Right forelimb (tissue), 1 donor: ENCODE results near the gene ZBTB17.
"Not testable (repeated sequence)": the region's sequence is repeated elsewhere in the genome, so short reads cannot be mapped to it uniquely, and the experiment has no call there.

Source experiments
- DNase-seq: peaks from one replicate; pipeline ENCODE4 v3.0.0-alpha.2; 2018

Gene ZBTB17

GRCh38 chr1:15934211-15935055 is 41.5 kb downstream of the ZBTB17 start:
- no peak for DNase-seq

DNA sequence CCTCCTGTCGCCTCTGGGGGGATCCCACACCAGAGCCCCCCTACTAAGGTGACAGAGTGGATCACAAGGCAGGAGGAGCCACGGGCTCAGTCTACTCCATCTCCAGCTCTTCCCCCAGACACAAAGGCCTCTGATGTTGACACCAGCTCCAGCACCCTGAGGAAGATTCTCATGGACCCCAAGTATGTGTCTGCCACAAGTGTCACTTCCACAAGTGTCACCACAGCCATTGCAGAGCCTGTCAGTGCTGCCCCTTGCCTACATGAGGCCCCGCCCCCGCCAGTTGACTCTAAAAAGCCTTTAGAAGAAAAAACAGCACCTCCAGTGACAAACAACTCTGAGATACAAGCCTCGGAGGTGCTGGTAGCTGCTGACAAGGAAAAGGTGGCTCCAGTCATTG is 42.2 kb downstream of the ZBTB17 start:
- DNase-seq = no peak

DNA sequence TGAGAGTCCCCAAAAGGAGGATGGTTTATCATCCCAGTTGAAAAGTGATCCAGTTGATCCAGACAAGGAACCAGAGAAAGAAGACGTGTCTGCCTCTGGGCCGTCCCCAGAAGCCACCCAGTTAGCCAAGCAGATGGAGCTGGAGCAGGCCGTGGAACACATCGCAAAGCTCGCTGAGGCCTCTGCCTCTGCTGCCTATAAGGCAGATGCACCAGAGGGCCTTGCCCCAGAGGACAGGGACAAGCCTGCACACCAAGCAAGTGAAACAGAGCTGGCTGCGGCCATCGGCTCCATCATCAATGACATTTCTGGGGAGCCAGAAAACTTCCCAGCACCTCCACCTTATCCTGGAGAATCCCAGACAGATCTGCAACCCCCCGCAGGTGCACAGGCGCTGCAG is 43.3 kb downstream of the ZBTB17 start:
- no peak for DNase-seq

DNA sequence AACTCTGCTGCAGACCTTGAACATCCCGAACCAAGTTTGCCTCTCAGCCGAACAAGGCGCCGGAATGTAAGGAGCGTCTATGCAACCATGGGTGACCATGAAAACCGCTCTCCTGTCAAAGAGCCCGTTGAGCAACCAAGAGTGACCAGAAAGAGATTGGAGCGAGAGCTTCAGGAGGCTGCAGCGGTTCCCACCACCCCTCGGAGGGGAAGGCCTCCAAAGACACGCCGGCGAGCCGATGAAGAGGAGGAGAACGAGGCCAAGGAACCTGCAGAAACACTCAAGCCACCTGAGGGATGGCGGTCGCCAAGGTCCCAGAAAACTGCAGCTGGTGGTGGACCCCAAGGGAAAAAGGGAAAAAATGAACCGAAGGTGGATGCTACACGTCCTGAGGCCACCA is 44.0 kb downstream of the ZBTB17 start:
- DNase-seq = no peak

DNA sequence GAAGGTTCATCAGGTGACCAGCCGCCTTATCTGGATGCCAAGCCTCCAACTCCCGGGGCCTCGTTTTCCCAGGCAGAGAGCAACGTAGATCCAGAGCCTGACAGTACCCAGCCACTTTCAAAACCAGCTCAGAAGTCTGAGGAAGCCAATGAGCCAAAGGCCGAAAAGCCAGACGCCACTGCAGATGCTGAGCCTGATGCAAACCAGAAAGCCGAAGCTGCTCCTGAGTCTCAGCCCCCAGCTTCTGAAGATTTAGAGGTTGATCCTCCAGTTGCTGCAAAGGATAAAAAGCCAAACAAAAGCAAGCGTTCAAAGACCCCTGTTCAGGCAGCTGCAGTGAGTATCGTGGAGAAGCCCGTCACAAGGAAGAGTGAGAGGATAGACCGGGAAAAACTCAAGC is 44.5 kb downstream of the ZBTB17 start:
- no peak for DNase-seq

- no peak for DNase-seq
Measured at GRCh38 chr1:15928971-15929965, 46.6 kb downstream of the ZBTB17 start.

- not testable (repeated sequence) for DNase-seq
Measured at GRCh38 chr1:15926448-15926847, 49.5 kb downstream of the ZBTB17 start.

- no peak for DNase-seq
Measured at GRCh38 chr1:15923241-15923640, 52.7 kb downstream of the ZBTB17 start.

DNA sequence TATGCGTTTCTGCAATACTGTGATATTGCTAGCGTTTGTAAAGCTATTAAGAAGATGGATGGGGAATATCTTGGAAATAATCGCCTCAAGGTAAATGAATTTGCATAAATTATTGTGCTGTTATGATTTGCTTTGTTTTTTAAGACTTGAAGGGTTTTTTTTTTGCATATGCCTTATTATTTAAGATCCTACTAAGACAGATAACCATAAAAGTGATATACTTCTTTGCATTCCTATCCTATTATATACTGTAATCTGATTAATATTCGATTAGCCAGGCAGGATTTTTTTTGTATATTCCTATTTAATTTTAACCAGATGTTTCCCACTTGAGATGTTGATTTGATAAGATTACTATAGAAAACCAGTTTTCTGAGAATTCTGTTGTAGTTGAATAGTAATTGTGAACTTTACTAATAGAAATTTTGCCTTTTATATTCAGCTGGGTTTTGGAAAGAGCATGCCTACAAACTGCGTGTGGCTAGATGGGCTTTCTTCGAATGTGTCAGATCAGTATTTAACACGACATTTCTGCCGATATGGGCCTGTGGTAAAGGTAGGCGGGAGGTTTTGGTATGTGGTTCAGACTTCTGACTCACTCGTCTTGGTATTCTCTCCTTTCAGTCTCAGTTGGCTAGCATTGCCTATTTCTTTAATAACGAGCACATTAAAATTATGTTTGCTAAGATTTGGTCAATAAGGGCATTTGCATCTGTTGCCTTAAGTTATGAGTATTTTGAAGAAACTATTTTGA is 56.8 kb downstream of the ZBTB17 start:
- DNase-seq = no peak

DNA sequence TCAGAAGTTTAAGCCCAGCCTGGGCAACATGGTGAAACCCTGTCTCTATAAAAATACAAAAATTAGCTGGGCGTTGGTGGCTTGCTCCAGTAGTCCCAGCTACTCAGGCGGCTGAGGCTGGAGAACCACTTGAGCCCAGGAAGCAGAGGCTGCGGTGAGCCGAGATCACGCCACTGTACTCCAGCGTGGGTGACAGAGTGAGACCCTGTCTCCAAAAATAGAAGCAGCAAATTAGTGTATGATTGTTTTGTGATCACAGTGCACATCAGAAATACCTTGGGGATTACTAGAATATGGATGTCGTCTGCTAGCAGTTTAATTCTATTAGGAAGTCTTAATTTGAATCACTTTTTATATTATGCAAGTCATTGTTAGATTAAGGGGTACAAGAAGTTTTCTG is 59.0 kb downstream of the ZBTB17 start:
- no peak for DNase-seq

DNA sequence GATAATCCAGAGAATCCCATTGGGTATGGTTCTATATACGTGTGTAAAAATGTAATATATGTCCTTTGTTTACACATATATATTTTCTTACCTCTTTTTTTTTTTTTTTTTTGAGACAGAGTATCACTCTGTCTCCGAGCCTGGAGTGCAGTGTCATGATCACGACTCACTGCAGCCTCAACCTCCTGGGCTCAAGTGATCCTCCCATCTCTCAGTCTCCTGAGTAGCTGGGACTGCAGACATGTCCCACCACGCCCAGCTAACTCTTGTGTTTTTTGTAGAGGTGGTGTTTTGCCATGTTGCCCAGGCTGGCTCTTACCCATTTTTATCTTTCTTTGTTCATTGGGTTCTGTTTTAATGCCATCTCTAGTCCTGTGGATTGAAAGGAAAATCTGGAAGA is 59.5 kb downstream of the ZBTB17 start:
- no peak for DNase-seq

- no peak for DNase-seq
Measured at GRCh38 chr1:15915991-15916390, 59.9 kb downstream of the ZBTB17 start.

DNA sequence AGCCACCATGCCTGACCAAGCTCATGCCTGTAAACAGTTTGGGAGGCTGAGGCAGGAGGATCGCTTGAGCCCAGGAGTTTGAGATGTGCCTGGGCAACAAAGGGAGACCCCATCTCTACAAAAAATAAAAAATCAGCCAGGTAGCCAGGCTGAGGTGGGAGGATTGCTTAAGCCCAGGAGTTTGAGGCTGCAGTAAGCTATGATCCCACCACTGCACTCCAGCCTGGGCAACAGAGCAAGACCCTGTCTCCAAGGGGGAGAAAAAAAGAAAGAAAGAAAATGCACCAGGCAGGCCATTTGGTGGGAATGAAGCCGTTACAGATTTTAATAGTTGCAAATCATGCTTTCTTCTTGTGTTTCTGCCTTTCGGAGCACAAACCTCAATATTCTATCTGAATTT is 62.3 kb downstream of the ZBTB17 start:
- not testable (repeated sequence) for DNase-seq

GRCh38 chr1:15911927-15912326 is 64.0 kb downstream of the ZBTB17 start:
- no peak for DNase-seq

DNA sequence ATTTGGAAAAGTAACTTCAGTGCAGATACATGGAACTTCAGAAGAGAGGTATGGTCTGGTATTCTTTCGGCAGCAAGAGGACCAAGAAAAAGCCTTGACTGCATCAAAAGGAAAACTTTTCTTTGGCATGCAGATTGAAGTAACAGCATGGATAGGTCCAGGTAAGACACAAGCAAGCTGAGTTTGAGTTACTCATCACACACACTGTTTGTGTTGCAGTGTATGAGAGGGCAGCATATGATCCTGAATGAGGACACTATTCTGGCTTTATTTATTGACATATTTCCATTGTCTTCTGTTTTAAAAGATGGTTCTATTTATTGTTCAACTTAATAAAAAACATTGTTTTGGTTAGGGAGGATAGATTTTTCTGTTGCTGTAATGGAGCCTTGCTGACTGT is 64.8 kb downstream of the ZBTB17 start:
- no peak for DNase-seq

DNA sequence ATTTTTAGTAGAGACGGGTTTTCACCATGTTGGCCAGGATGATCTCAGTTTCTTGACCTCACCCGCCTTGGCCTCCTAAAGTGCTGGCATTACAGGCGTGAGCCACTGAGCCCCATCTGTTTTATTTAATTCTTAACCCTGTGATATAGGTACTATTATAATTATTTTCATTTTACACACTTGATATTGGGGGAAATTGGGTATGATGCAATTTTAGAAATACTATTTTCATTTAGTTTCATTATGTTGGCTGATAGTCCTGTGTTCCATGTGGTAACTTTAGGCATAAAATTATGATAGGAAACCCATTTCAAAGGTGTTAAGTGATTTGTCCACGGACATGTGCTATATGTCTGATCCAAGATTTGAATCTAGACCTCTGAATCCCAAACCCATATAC is 67.3 kb downstream of the ZBTB17 start:
- no peak for DNase-seq

DNA sequence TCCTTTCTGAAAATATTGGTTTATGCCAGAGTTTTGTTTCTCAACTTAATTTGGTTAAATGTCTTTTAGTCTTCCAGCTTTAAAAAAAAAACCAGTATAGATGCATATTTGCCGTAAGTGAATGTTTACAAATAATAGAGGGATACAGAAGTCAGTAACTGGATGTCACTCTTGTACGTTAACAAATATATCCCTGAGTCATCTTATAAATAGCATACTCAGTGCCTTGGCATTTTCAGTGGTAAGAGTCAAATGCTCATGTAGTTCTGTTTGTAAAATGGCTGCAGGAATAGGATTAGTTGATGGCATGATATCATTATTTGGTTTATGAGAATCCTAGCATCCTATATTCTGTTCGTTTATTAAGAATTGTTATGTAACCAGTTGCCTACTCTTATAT is 73.0 kb downstream of the ZBTB17 start:
- DNase-seq = no peak

GRCh38 chr1:15900662-15901279 is 75.1 kb downstream of the ZBTB17 start:
- no peak for DNase-seq

GRCh38 chr1:15899266-15899665 is 76.6 kb downstream of the ZBTB17 start:
- DNase-seq = no peak

DNA sequence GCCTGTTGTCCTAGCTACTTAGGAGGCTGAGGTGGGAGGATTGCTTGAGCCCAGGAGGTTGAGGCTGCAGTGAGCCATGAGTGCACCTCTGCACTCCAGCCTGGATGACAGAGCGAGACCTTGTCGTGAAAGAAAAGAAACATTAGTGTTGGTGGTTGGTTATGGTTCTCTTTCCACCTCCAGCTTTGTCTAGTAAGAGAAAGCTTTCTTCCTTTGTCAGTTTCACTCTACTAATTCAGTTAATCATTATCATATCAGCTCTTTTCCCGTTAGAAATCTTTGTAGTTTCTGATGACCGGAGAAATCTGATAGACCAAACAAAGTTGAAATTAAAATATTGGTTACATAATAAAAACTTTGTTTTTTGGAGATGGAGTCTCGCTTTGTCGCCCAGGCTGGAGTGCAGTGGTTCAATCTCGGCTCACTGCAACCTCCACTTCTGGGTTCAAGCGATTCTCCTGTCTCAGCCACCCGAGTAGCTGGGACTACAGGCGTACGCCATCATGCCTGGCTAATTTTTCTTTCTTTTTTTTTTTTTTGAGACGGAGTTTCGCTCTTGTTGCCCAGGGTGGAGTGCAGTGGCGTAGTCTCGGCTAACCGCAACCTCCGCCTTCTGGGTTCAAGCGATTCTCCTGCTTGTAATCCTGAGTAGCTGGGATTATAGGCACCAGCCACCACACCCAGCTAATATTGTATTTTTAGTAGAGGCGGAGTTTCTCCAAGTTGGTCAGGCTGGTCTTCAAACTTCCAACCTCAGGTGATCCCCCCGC is 78.9 kb downstream of the ZBTB17 start:
- not testable (repeated sequence) for DNase-seq

- no peak for DNase-seq
Measured at GRCh38 chr1:15895233-15895632, 80.7 kb downstream of the ZBTB17 start.
